ENCODE data around the gene C21orf58. TPM values are rescaled to one million over a fixed set of nuclear protein-coding genes. Genes with fewer than 3 reads are reported as not detected.

Gene C21orf58
- total RNA-seq, 1 donor from 2014 or later, result 36.6 TPM

DNA sequence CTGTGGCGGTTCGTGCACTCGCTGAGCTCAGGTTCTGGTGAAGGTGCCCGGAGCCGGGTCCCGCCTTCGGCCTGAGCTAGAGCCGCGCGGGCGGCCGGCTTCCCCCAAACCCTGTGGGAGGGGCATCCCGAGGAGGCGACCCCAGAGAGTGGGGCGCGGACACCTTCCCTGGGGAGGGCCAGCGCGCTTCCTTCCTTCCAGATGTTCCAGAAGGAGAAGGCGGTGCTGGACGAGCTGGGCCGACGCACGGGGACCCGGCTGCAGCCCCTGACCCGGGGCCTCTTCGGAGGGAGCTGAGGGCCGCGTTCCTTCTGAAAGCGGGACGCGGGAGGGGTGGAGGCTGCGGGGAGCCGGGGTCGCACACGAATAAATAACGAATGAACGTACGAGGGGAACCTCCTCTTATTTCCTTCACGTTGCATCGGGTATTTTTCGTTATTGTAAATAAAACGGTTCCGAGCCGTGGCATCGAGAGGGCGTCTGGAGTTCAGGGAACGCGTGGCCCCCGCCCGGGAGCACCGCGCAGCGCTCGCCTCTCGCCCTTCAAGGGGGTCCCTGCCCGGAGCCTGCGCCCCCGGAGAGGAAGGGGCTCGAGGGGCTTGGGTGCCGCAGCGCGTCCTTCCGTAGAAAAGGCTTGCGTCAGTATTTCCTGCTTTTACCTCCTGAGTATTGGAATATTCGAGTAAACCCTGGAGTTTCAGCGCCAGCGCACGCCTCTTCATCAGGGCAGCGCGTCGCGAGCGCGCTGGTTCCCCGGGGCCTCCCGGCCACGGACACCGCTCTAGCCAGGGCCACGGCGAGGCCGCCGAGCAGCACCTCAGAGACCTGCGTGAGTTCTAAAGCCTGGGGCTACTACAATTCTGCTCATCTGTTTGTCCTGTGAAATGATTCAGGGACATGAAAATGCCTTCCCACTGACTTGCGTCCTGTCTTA lies 26.1 kb downstream of the C21orf58 start:
- Mint-ChIP-seq H3K4me1 (ENCODE audit: unreplicated experiment) (peaks cover 4% of the 10 kb centered on the region), H3K4me3 (peak overlapping the region; percentile 80), H3K27me3 (peaks cover 3% of the 10 kb centered on the region), H3K9me3 (no peaks in the 10 kb centered on the region), H3K36me3 (peaks cover 11% of the 10 kb centered on the region), H3K27ac (peak overlapping the region; percentile 75)
- TF ChIP-seq, protein P1, sequence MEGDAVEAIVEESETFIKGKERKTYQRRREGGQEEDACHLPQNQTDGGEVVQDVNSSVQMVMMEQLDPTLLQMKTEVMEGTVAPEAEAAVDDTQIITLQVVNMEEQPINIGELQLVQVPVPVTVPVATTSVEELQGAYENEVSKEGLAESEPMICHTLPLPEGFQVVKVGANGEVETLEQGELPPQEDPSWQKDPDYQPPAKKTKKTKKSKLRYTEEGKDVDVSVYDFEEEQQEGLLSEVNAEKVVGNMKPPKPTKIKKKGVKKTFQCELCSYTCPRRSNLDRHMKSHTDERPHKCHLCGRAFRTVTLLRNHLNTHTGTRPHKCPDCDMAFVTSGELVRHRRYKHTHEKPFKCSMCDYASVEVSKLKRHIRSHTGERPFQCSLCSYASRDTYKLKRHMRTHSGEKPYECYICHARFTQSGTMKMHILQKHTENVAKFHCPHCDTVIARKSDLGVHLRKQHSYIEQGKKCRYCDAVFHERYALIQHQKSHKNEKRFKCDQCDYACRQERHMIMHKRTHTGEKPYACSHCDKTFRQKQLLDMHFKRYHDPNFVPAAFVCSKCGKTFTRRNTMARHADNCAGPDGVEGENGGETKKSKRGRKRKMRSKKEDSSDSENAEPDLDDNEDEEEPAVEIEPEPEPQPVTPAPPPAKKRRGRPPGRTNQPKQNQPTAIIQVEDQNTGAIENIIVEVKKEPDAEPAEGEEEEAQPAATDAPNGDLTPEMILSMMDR (conservative IDR thresholded peaks at IDR 0.05), result no peak
- no peak for DNase-seq (ENCODE audit: extremely low spot score, unreplicated experiment)

DNA sequence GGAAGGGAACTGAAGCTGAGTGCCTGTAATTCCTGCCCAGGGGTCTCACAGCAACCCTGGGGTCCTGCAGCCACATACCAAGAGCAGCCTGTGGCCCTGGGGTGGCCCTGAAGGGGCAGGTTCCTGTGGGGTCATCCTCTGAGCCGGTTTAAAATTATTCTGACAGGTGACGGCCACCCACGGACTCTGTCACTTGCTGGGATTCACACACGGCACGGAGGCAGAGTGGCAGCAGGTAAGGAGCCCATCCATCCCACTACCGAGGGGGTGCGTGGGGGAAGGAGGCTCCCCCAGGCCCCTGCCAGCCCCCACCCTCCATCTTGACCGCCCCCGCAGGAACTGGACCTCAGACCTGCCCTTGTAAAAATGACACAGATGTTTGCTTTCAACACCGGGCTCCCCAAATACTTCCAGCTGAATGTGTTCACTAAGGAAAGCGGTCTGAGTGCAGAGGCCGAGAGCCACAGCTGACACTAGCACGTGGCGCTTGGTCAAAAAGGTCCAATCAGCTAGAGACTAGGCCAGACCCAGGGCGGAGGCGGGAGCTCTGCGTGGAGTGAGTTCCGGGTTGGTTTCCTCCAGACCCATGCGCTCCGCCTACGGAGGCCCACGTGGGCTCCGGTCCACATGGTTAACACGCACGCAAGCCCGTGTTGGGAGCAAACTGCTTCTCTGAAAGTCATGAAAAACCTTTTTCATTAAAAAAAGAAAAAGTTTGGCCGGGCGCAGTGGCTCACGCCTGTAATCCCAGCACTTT lies 27.5 kb downstream of the C21orf58 start:
- H3K36me3 Mint-ChIP-seq, result peaks cover 19% of the 10 kb centered on the region
- H3K27ac Mint-ChIP-seq, result no peak overlapping the region
- H3K4me3 Mint-ChIP-seq, result no peak overlapping the region

DNA sequence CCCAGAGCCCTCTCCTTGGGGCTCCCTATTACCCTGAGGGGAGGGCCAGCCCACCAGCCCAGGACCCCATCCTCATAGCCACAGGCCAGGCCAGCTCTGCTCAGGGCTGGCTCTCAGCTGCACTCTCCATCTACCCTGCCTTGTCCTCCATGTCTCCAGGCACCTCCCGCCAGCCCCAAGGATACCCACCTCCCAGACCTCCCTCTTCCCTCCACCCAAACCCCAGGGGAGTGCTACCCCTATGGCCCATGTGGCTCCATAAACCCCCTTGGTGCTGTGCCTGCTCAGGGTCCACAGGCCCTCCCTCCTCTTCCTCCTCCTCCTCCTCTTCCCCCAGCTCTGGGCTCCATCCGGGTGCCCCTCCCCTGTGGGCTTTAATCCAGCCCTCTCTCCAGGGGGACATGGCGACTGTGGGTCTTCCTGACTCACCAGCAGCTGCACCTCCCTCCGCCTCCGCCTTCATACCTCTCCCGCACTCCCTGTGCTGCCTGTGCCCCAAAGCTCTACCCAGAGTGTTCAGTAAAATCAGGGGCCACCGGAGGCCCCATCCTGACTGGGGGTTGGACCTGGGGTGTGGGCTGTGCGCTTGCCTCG lies 28.4 kb downstream of the C21orf58 start:
- Mint-ChIP-seq H3K36me3 (peaks cover 14% of the 10 kb centered on the region), H3K27ac (no peak overlapping the region), H3K9me3 (no peaks in the 10 kb centered on the region), H3K27me3 (peaks cover 3% of the 10 kb centered on the region), H3K4me3 (no peak overlapping the region), H3K4me1 (ENCODE audit: unreplicated experiment) (peaks cover 4% of the 10 kb centered on the region)
- DNase-seq (ENCODE audit: extremely low spot score, unreplicated experiment), result no peak
- TF ChIP-seq, protein P1 (conservative IDR thresholded peaks at IDR 0.05), result no peak

More for the DNA sequence above, 27.5 kb downstream of the C21orf58 start:
- TF ChIP-seq, protein P1 (conservative IDR thresholded peaks at IDR 0.05), result no peak
- DNase-seq (ENCODE audit: extremely low spot score, unreplicated experiment), result no peak
- no peaks in the 10 kb centered on the region for H3K9me3 Mint-ChIP-seq
- H3K4me1 Mint-ChIP-seq (ENCODE audit: unreplicated experiment), result peaks cover 4% of the 10 kb centered on the region
- H3K27me3 Mint-ChIP-seq, result peaks cover 3% of the 10 kb centered on the region

DNA sequence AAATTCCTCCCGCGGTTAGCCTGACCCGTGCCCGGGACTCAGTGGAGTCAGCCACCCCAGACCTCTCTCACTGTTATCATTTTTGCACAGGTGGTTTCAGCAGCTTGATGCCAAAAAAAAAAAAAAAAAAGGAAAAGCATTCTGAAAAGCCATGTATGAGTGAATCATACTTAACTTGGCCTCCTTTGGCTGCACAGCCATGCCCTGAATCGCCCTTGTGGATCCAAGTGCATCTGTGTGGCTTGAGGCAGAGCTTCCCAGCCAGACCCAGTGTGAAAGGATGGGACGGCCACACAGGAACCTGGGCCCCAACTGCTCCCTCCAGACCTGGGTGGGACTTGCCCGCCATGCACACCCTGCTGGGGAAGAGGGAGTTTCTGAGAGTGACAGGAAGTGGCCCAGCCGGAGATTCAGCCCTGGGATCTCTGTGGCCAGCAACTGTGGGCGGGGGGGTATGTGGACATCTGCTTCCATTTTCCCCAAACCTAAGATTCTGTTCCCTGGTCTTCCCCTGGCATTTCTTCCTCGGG lies 29.0 kb downstream of the C21orf58 start:
- H3K36me3 Mint-ChIP-seq, result peaks cover 14% of the 10 kb centered on the region
- H3K4me1 Mint-ChIP-seq (ENCODE audit: unreplicated experiment), result peaks cover 4% of the 10 kb centered on the region
- no peaks in the 10 kb centered on the region for H3K9me3 Mint-ChIP-seq
- TF ChIP-seq, protein P1 (conservative IDR thresholded peaks at IDR 0.05), result no peak
- H3K27me3 Mint-ChIP-seq, result peaks cover 3% of the 10 kb centered on the region
- H3K4me3 Mint-ChIP-seq, result no peak overlapping the region
- DNase-seq (ENCODE audit: extremely low spot score, unreplicated experiment), result no peak
- no peak overlapping the region for H3K27ac Mint-ChIP-seq

DNA sequence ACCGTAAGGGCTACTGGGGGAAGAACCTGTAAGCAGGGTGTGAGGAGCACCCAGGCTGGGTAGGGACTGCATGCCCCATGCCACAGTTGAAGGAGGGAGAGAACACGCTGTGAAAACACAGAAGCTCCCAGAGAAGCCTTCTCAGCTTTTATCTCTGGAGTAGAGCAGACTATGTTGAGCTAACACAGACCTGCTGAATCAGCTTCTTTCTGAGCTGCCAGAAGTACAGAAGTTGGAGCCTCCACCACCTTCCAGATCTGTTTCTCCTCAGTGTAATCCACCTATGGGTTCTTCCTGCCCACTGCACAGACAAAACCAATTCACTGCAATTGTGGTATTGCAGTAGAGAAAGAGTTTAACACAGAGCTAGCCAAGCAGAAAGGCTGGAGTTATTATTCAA lies 32.1 kb downstream of the C21orf58 start:
- no peak for DNase-seq (ENCODE audit: extremely low spot score, unreplicated experiment)
- Mint-ChIP-seq H3K27me3 (no peaks in the 10 kb centered on the region), H3K9me3 (no peaks in the 10 kb centered on the region), H3K27ac (no peak overlapping the region), H3K36me3 (peaks cover 13% of the 10 kb centered on the region), H3K4me1 (ENCODE audit: unreplicated experiment) (peaks cover 6% of the 10 kb centered on the region), H3K4me3 (no peak overlapping the region)
- TF ChIP-seq, protein P1 (conservative IDR thresholded peaks at IDR 0.05), result no peak
